NB4 (cell line): Measurements from ENCODE around the gene RAPGEF6.

ENCODE experiments used
- DNase-seq: peaks from one replicate; pipeline ENCODE4 v3.0.0; 2010; ENCODE audit warnings: low read depth
- H3K4me3 ChIP-seq: one replicate; pipeline ENCODE4 v1.5.1; 2011; ENCODE audit warnings: mild to moderate bottlenecking, low read depth, low read length, moderate library complexity
- CTCF ChIP-seq: IDR thresholded peaks from one replicate; pipeline ENCODE4 v1.5.1; 2012; ENCODE audit warnings: low read depth, low read length
- MAX ChIP-seq: IDR thresholded peaks from 2 replicates; pipeline ENCODE4 v1.6.1; 2011; ENCODE audit warnings: low read depth, low read length
- MYC ChIP-seq: IDR thresholded peaks from 2 replicates; pipeline ENCODE4 v1.6.1; 2011; ENCODE audit warnings: low read depth, low read length
- POLR2A ChIP-seq: IDR thresholded peaks from 2 replicates; pipeline ENCODE4 v1.6.1; 2011; ENCODE audit warnings: mild to moderate bottlenecking; ENCODE audit not compliant: insufficient read length; ENCODE audit errors: extremely low read depth

Gene RAPGEF6

DNA sequence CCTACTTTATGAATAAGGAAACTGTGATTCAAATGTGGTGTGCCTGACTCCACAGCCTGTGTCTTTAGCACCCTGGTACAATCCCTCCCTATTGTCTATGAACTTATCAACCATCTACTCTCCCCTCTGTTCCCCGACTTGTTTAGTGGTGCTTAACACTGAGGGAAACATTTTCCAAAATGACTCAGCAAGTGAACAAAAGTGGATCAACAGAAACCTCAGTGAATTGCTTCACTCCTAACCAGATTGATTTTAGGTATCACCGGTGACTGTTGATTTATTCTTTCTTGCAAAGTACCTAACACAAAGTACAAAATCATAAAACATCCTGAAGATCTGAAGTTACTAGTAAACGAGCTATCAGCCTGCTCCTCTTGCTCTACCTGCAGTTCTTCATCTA, 42.1 kb upstream of the RAPGEF6 start:
- no peak for DNase-seq
- no peak overlapping the region for H3K4me3 ChIP-seq
- TF ChIP-seq CTCF, result no peak
- no peak for TF ChIP-seq POLR2A
- TF ChIP-seq MYC, result no peak
- TF ChIP-seq MAX, result no peak

DNA sequence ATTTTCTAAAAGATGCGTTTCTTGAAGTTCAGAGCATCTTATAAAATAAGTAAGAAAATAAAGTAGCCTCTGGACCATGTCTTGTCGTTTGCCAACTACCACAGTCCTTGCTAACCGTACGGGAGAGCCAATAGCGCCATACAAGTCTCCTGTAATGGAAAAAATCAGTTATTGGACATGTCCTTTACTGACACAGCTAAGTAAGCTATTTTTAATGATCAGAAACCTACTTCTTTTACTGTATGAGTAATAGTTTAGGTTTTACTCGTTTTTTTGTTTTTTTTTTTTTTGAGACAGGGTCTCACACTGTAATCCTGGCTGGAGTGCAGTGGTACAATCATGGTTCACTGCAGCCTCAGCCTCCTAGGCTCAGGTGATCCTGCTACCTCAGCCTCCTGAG, 37.7 kb upstream of the RAPGEF6 start:
- H3K4me3 ChIP-seq, result no peak overlapping the region
- no peak for DNase-seq
- TF ChIP-seq CTCF (no peak), MYC (no peak), MAX (no peak), POLR2A (no peak)

- H3K4me3 ChIP-seq, result no peak overlapping the region
- TF ChIP-seq CTCF, result no peak
- no peak for TF ChIP-seq POLR2A
- no peak for TF ChIP-seq MYC
- TF ChIP-seq MAX, result no peak
- DNase-seq, result no peak
These were observed 37.1 kb upstream of the RAPGEF6 start for GRCh38 chr5:131671994-131672655.

DNA sequence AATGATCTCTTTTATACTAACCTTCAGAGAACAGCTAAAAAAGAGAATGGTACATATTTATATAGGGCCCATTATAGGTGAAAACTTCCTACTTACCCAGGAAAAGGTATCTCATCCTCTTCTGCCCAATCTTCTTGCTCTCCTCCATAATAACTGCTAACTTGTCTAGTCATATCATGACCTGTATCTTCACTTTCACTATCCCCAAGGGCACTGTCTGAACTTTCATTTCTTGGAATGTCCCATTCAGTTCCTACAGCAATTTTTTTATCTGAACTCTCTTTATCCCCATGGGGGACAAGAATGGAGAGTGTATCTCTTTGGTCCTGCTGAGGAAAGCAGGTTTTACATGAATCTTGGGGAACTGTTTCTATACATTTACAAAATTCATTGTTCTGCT, 36.4 kb upstream of the RAPGEF6 start:
- TF ChIP-seq POLR2A (no peak), MYC (no peak), MAX (no peak), CTCF (no peak)
- H3K4me3 ChIP-seq, result no peak overlapping the region
- no peak for DNase-seq

DNA sequence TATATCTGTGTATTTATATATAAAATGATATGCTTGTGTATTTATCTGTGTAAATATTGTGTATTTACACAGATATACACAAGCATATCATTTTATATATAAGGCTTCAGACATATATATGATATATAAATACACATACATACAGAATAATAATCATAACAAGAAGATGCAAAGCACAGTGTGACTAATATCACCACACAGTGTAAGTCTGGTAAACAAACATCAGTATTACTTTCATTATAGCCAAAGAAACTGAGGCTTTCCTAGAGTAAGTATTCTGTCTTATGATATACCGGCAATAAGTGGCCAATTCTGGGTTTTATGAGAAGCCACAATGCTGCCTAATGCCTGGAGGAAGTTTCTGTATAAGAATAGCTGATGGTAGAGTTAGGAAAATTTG, 29.9 kb upstream of the RAPGEF6 start:
- H3K4me3 ChIP-seq, result no peak overlapping the region
- TF ChIP-seq MYC (no peak), CTCF (no peak), POLR2A (no peak), MAX (no peak)
- DNase-seq, result no peak
